HG02571 (cell line): ENCODE results near the gene ALDOB.

Experiments used
- ATAC-seq: cut with Tn5 transposase; IDR thresholded peaks from one replicate; pipeline ENCODE4 v1.9.1; 2021; ENCODE audit warnings: mild to moderate bottlenecking, moderate library complexity; ENCODE audit not compliant: unreplicated experiment

The ALDOB gene

GRCh38 chr9:101457003-101457402 lies 21.4 kb upstream of the ALDOB start:
- ATAC-seq, result no peak

GRCh38 chr9:101455656-101456240 lies 20.2 kb upstream of the ALDOB start:
- ATAC-seq, result no peak

GRCh38 chr9:101453776-101454570 lies 18.4 kb upstream of the ALDOB start:
- no peak for ATAC-seq

- no peak for ATAC-seq
Measured at GRCh38 chr9:101451498-101451897, 15.9 kb upstream of the ALDOB start.

GRCh38 chr9:101450931-101451330 lies 15.4 kb upstream of the ALDOB start:
- no peak for ATAC-seq

GRCh38 chr9:101449071-101449721 lies 13.6 kb upstream of the ALDOB start:
- peak; percentile 97 for ATAC-seq

GRCh38 chr9:101448680-101449070 lies 13.1 kb upstream of the ALDOB start:
- ATAC-seq, result no peak

GRCh38 chr9:101446732-101447131 lies 11.2 kb upstream of the ALDOB start:
- no peak for ATAC-seq

GRCh38 chr9:101445353-101446029 lies 9.9 kb upstream of the ALDOB start:
- no peak for ATAC-seq

GRCh38 chr9:101443364-101443771 lies 7.8 kb upstream of the ALDOB start:
- no peak for ATAC-seq

- no peak for ATAC-seq
Measured at GRCh38 chr9:101442736-101443135, 7.2 kb upstream of the ALDOB start.

GRCh38 chr9:101442318-101442717 lies 6.7 kb upstream of the ALDOB start:
- no peak for ATAC-seq

GRCh38 chr9:101440714-101441230 lies 5.2 kb upstream of the ALDOB start:
- no peak for ATAC-seq

GRCh38 chr9:101438523-101438922 lies 2.9 kb upstream of the ALDOB start:
- ATAC-seq, result no peak

- ATAC-seq, result no peak
Measured at GRCh38 chr9:101437806-101438232, 2.2 kb upstream of the ALDOB start.

GRCh38 chr9:101434998-101435397 lies 576 bp downstream of the ALDOB start:
- ATAC-seq, result no peak

- no peak for ATAC-seq
Measured at GRCh38 chr9:101433229-101433628, 2.3 kb downstream of the ALDOB start.

- no peak for ATAC-seq
Measured at GRCh38 chr9:101432740-101433139, 2.8 kb downstream of the ALDOB start.

GRCh38 chr9:101432171-101432570 lies 3.4 kb downstream of the ALDOB start:
- no peak for ATAC-seq

- no peak for ATAC-seq
Measured at GRCh38 chr9:101429736-101430135, 5.8 kb downstream of the ALDOB start.

GRCh38 chr9:101428909-101429308 lies 6.7 kb downstream of the ALDOB start:
- no peak for ATAC-seq
